GM23338 (cell line): ENCODE data around the gene EIF4EBP3.

Experiments used
- ZNF114 ChIP-seq: fragments of 250-450 bp; sonication (Bioruptor Pico); IDR thresholded peaks from 2 replicates; pipeline ENCODE4 v1.5.0; 2020; ENCODE audit warnings: mild to moderate bottlenecking, moderate library complexity
- TF ChIP-seq, protein P1 (sequence below), 2 experiments: fragments of 200-600 bp in 1 of 2; sonication (generic) in 1 of 2; conservative IDR thresholded peaks; 2 replicates each; pipeline versions ENCODE4 v1.5.1 to v1.6.1; 2016 to 2017; ENCODE audit warnings: antibody characterized with exemption in 2 of 2, low read depth in 2 of 2, mild to moderate bottlenecking in 2 of 2, moderate library complexity in 1 of 2
- TF ChIP-seq, protein P2 (sequence below): IDR thresholded peaks from 2 replicates; pipeline ENCODE4 v1.6.1; 2016; ENCODE audit warnings: antibody characterized with exemption

DNA sequence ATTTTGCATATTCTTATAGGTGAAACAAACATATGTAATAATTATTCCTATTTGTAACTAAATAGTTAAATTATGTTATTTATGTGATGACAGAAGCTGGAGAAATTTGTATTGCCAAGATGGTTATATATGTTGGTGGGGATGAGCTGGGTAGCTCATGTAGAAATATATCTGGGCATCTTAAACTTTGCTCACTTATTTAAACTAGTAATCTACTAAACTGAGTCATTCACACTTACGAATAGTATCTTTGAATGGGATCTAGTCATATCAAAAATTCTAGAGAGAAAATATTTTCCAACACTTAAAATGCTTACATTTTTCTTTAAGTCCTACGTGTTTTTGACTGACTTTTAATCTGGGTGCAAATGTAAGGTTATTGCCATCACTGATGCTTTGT is 44.6 kb upstream of the EIF4EBP3 start:
- TF ChIP-seq, protein P1, sequence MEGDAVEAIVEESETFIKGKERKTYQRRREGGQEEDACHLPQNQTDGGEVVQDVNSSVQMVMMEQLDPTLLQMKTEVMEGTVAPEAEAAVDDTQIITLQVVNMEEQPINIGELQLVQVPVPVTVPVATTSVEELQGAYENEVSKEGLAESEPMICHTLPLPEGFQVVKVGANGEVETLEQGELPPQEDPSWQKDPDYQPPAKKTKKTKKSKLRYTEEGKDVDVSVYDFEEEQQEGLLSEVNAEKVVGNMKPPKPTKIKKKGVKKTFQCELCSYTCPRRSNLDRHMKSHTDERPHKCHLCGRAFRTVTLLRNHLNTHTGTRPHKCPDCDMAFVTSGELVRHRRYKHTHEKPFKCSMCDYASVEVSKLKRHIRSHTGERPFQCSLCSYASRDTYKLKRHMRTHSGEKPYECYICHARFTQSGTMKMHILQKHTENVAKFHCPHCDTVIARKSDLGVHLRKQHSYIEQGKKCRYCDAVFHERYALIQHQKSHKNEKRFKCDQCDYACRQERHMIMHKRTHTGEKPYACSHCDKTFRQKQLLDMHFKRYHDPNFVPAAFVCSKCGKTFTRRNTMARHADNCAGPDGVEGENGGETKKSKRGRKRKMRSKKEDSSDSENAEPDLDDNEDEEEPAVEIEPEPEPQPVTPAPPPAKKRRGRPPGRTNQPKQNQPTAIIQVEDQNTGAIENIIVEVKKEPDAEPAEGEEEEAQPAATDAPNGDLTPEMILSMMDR (conservative IDR thresholded peaks at IDR 0.05; ENCODE audit: low read depth in 2 of 2): no peak
- TF ChIP-seq, protein P2, sequence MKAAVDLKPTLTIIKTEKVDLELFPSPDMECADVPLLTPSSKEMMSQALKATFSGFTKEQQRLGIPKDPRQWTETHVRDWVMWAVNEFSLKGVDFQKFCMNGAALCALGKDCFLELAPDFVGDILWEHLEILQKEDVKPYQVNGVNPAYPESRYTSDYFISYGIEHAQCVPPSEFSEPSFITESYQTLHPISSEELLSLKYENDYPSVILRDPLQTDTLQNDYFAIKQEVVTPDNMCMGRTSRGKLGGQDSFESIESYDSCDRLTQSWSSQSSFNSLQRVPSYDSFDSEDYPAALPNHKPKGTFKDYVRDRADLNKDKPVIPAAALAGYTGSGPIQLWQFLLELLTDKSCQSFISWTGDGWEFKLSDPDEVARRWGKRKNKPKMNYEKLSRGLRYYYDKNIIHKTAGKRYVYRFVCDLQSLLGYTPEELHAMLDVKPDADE: no peak
- TF ChIP-seq ZNF114 (CRISPR knock-in tag): no peak
